Pancreas (tissue), 10 donors: ENCODE measurements around the gene SUPT3H. TPM values are rescaled to one million over a fixed set of nuclear protein-coding genes. Genes with fewer than 3 reads are reported as not detected.
A peak's percentile ranks its signal among the peaks of the same experiment; 100 is the strongest.

Experiments
- ATAC-seq, 4 donors: fragments of 200-7000 bp; cut with Tn5 transposase; one replicate each; pipeline versions ENCODE4 v1.8.0 to v1.9.1; 2020; ENCODE audit warnings: mild to moderate bottlenecking in 4 of 4, moderate library complexity in 4 of 4
- DNase-seq, 6 donors: peaks; one replicate each; pipeline ENCODE4 v3.0.0-alpha.2; 2020
- FAIRE-seq: peaks from 2 replicates; lab custom pipeline; 2012; peaks lifted over from hg19 to GRCh38; lab: Jason Lieb, UNC
- H3K27ac ChIP-seq, 4 donors: fragments of 200-600 bp; sonication (generic); 1 replicate in 3 of 4; 2 replicates in 1 of 4; pipeline versions ENCODE4 v1.5.0 to v1.8.0; 2020
- H3K27me3 ChIP-seq, 4 donors: fragments of 200-600 bp; one replicate each; pipeline ENCODE4 v1.8.0; 2021
- H3K36me3 ChIP-seq, 3 donors: fragments of 200-600 bp; sonication (generic) in 1 of 3; one replicate each; pipeline versions ENCODE4 v1.5.0 to v1.8.0; 2020 to 2021
- H3K4me1 ChIP-seq, 3 donors: fragments of 200-600 bp; one replicate each; pipeline ENCODE4 v1.8.0; 2021
- H3K4me3 ChIP-seq, 4 donors: fragments of 200-600 bp; sonication (generic) in 2 of 4; one replicate each; pipeline versions ENCODE4 v1.5.0 to v1.8.0; 2020 to 2021
- H3K9me3 ChIP-seq, 4 donors: fragments of 200-600 bp; one replicate each; pipeline ENCODE4 v1.8.0; 2021
- CTCF ChIP-seq, 4 donors: fragments of 200-600 bp; sonication (generic) in 3 of 4; IDR thresholded peaks; one replicate each; pipeline versions ENCODE4 v1.5.0 to v1.8.0; 2021; ENCODE audit warnings: antibody characterized with exemption in 4 of 4
- WGBS, 2 donors: extraction: QIAGEN DNeasy Blood & Tissue Kit; methylation state at CpG; one replicate each; pipeline ENCODE4 v1.1.7; 2013; 5-methylcytosine and 5-hydroxymethylcytosine counted together
- intact Hi-C, 3 donors: fragments of 100-400 bp; cut with DNase I; formaldehyde crosslinking; loops; one replicate each; pipeline versions ENCODE4 v1.11.1 to v1.14.2; 2022
- polyA plus RNA-seq, 2 donors: library from polyadenylated mRNA; stranded (reverse); fragments of 200-250 nt; gene quantifications; one replicate each; pipeline ENCODE4 v1.2.3, GENCODE V29; 2013
- total RNA-seq, 6 donors: library from RNA; stranded (reverse); fragmentation: NEBNext Ultra II Directional in 4 of 6; extraction: Animal tissue kit (Norgen Biotek cat#: 25700) in 4 of 6; gene quantifications; one replicate each; pipeline versions ENCODE4 v1.2.1 to v1.2.4, GENCODE V29; 2021 to 2023
- donor health status: healthy with polysubstance abuse.
- donor health status: DM: no; HTN: no; CAD: no; lungs with moderate emphysema.
- donor health status: DM: no; HTN: no; CAD: no.
- donor health status: control.
- donor health status: control.
- donor health status: Bipolar disorder and iron deficiency.
- donor health status: DM: yes; HTN: yes; CAD: no.
- donor health status: DM: no; HTN: no; CAD: no.
- donor health status: DM: no; HTN: no; CAD: no.
- donor health status: DM: yes; HTN: yes; CAD: no.

The SUPT3H gene
- total and polyA plus RNA-seq, 8 donors = 3.6 to 8.0 (median 5.3) TPM

DNA sequence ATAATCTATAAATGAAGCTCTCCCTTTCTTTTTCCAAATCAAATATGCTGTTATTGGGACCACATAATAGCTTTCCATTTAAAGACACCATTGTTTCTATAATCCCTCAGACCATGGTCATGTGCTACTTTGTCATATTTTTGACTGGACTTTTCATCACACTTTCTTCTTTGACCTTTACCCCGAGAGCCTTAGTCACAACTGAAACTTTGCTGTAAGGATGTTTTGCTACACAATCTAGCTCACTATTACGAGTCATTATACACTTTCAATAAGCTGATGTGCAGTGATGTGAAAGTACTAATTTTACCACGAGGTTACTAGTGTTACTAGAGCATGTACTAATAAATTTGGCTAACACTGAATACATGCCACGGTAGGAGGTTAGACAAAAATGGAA, 416.8 kb downstream of the SUPT3H start:
- no peaks in the 10 kb centered on the region for H3K27me3 ChIP-seq
- H3K4me3 ChIP-seq = no peak overlapping the region
- FAIRE-seq (no peak), DNase-seq (no peak), ATAC-seq (no peak)
- intact Hi-C loops = no loop called here
- no peak for TF ChIP-seq CTCF (IDR thresholded peaks at IDR 0.05)
- no peaks in the 10 kb centered on the region for H3K9me3 ChIP-seq
- WGBS, 2 donors = 86 to 88% methylated on average over 4 of the region's 4 CpGs
- H3K4me1 ChIP-seq = no peaks in the 10 kb centered on the region
- H3K36me3 ChIP-seq = no peaks in the 10 kb centered on the region
- H3K27ac ChIP-seq = no peak overlapping the region

GRCh38 chr6:44959651-44960050, 418.1 kb downstream of the SUPT3H start:
- Histone ChIP-seq H3K4me3 (no peak overlapping the region), H3K27ac (no peak overlapping the region), H3K36me3 (no peaks in the 10 kb centered on the region), H3K27me3 (no peaks in the 10 kb centered on the region), H3K4me1 (no peaks in the 10 kb centered on the region), H3K9me3 (no peaks in the 10 kb centered on the region)
- no peak for TF ChIP-seq CTCF (IDR thresholded peaks at IDR 0.05)
- intact Hi-C loops = no loop called here
- no peak for ATAC-seq
- FAIRE-seq = no peak
- no peak for DNase-seq
- WGBS, 2 donors = 87 to 90% methylated on average over 3 of the region's 3 CpGs

GRCh38 chr6:44957156-44957555, 420.6 kb downstream of the SUPT3H start:
- TF ChIP-seq CTCF (IDR thresholded peaks at IDR 0.05) = no peak
- DNase-seq (no peak), FAIRE-seq (no peak), ATAC-seq (no peak)
- no peaks in the 10 kb centered on the region for H3K4me1 ChIP-seq
- no peaks in the 10 kb centered on the region for H3K9me3 ChIP-seq
- H3K27me3 ChIP-seq = no peaks in the 10 kb centered on the region
- H3K36me3 ChIP-seq = no peaks in the 10 kb centered on the region
- H3K27ac ChIP-seq = no peak overlapping the region
- WGBS, 2 donors = 82 to 86% methylated on average over 4 of the region's 4 CpGs
- H3K4me3 ChIP-seq = no peak overlapping the region
- intact Hi-C loops = no loop called here

DNA sequence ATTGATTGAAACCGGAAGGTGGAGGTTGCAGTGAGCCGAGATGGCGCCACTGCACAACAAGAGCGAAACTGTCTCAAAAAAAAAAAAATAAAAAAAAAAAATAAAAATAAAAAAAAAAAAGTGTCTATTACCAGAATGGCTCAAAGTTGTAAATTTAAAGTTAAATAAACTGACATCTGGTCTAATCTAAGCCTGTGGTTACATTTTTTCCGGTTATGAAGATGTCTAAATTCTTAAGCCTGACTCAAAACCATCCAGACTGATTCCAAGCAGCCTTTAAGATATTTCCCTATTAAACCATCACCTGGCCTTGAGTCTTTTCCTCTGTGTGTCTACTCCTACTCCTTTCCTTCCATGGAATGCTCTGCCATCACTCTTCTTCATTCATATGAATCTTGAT, 421.3 kb downstream of the SUPT3H start:
- no peak overlapping the region for H3K27ac ChIP-seq
- no peak for DNase-seq
- no peak for FAIRE-seq
- no peaks in the 10 kb centered on the region for H3K27me3 ChIP-seq
- intact Hi-C loops = no loop called here
- no peak for TF ChIP-seq CTCF (IDR thresholded peaks at IDR 0.05)
- H3K4me1 ChIP-seq = no peaks in the 10 kb centered on the region
- H3K36me3 ChIP-seq = no peaks in the 10 kb centered on the region
- H3K4me3 ChIP-seq = no peak overlapping the region
- ATAC-seq = no peak
- no peaks in the 10 kb centered on the region for H3K9me3 ChIP-seq
- 96 to 100% methylated on average over 5 of the region's 5 CpGs for WGBS, 2 donors

- Histone ChIP-seq H3K4me1 (no peaks in the 10 kb centered on the region), H3K36me3 (no peaks in the 10 kb centered on the region), H3K9me3 (no peaks in the 10 kb centered on the region), H3K4me3 (no peak overlapping the region), H3K27me3 (no peaks in the 10 kb centered on the region), H3K27ac (no peak overlapping the region)
- intact Hi-C loops = no loop called here
- no peak for TF ChIP-seq CTCF (IDR thresholded peaks at IDR 0.05)
- no peak for FAIRE-seq
- 93 to 97% methylated on average over 11 of the region's 11 CpGs for WGBS, 2 donors
- peak in 1 of 6 donors; percentile 21 for DNase-seq
- no peak for ATAC-seq
Observed at GRCh38 chr6:44955145-44955544, 422.6 kb downstream of the SUPT3H start.
